Hematopoietic multipotent progenitor cell treated with erythropoietin and hydrocortisone succinate and interleukin-3 and kit ligand, for 17 days (in vitro differentiated cells): ENCODE measurements around the gene TIPRL.
"Not testable (repeated sequence)": the region's sequence is repeated elsewhere in the genome, so short reads cannot be mapped to it uniquely, and the experiment has no call there.

ENCODE experiments used
- DNase-seq: peaks from one replicate; pipeline ENCODE4 v3.0.0-alpha.2; 2015; ENCODE audit warnings: low spot score

Gene TIPRL

GRCh38 chr1:168178638-168179437 lies at the start of gene TIPRL:
TSS of gene TIPRL (plus strand) at chr1:168178962. CDS start at chr1:168179078, 116 bp downstream.
- DNase-seq, result peak; percentile 88

GRCh38 chr1:168129933-168130332 lies 48.8 kb upstream of the TIPRL start:
- no peak for DNase-seq

- no peak for DNase-seq
Observed at GRCh38 chr1:168134132-168134531, 44.6 kb upstream of the TIPRL start.

- no peak for DNase-seq
Observed at GRCh38 chr1:168134642-168135041, 44.1 kb upstream of the TIPRL start.

- no peak for DNase-seq
Observed at GRCh38 chr1:168135116-168135920, 43.4 kb upstream of the TIPRL start.

- no peak for DNase-seq
Observed at GRCh38 chr1:168135921-168136708, 42.6 kb upstream of the TIPRL start.

- no peak for DNase-seq
Observed at GRCh38 chr1:168136709-168137514, 41.9 kb upstream of the TIPRL start, which contains the start of gene GPR161. TSS of gene GPR161 (minus strand) at chr1:168136930. CDS start at chr1:168104850, 32,080 bp downstream.

GRCh38 chr1:168137515-168137821 lies 41.3 kb upstream of the TIPRL start:
- DNase-seq, result no peak

GRCh38 chr1:168138134-168138533 lies 40.6 kb upstream of the TIPRL start:
- no peak for DNase-seq

GRCh38 chr1:168139070-168139469 lies 39.7 kb upstream of the TIPRL start:
- DNase-seq, result no peak

GRCh38 chr1:168141871-168142385 lies 36.8 kb upstream of the TIPRL start:
- DNase-seq, result no peak

GRCh38 chr1:168145184-168146159 lies 33.3 kb upstream of the TIPRL start:
- DNase-seq, result peak; percentile 74

GRCh38 chr1:168146160-168146539 lies 32.6 kb upstream of the TIPRL start:
- DNase-seq, result no peak

- no peak for DNase-seq
Observed at GRCh38 chr1:168146626-168147025, 32.1 kb upstream of the TIPRL start.

GRCh38 chr1:168148916-168149315 lies 29.8 kb upstream of the TIPRL start:
- DNase-seq, result no peak

- no peak for DNase-seq
Observed at GRCh38 chr1:168150283-168150682, 28.5 kb upstream of the TIPRL start.

- no peak for DNase-seq
Observed at GRCh38 chr1:168151935-168152334, 26.8 kb upstream of the TIPRL start.

- not testable (repeated sequence) for DNase-seq
Observed at GRCh38 chr1:168154707-168155106, 24.1 kb upstream of the TIPRL start.

GRCh38 chr1:168155910-168156309 lies 22.9 kb upstream of the TIPRL start:
- DNase-seq, result no peak

GRCh38 chr1:168157638-168158037 lies 21.1 kb upstream of the TIPRL start:
- DNase-seq, result no peak
